ENCODE measurements around the gene ABCB10.
"Not testable (repeated sequence)": the region's sequence is repeated elsewhere in the genome, so short reads cannot be mapped to it uniquely, and the experiment has no call there.

The ABCB10 gene

GRCh38 chr1:229531326-229531725, 27.2 kb downstream of the ABCB10 start:
- no peak for DNase-seq

GRCh38 chr1:229529639-229530038, 28.9 kb downstream of the ABCB10 start:
- DNase-seq: no peak

DNA sequence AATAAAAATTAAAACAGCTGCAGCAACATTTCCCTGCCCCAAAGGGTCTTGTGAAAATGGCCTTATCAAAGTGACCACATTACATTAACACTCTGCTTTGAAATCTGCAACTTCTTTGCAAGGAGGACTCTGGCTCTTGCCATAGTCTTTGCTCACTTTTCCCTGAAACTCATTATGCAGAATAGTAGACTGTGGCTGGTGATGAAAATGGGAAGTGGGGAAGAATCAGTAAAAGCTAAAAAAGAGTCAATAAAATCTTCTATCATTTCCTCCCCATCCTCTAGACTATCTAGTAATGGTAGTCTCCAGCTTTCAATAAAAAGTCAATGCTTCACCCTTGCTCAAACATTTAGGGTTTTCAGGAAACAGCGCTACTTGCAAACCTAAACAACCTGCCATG, 31.8 kb downstream of the ABCB10 start:
- DNase-seq: no peak

- no peak for DNase-seq
Observed at GRCh38 chr1:229523052-229523451, 35.5 kb downstream of the ABCB10 start.

DNA sequence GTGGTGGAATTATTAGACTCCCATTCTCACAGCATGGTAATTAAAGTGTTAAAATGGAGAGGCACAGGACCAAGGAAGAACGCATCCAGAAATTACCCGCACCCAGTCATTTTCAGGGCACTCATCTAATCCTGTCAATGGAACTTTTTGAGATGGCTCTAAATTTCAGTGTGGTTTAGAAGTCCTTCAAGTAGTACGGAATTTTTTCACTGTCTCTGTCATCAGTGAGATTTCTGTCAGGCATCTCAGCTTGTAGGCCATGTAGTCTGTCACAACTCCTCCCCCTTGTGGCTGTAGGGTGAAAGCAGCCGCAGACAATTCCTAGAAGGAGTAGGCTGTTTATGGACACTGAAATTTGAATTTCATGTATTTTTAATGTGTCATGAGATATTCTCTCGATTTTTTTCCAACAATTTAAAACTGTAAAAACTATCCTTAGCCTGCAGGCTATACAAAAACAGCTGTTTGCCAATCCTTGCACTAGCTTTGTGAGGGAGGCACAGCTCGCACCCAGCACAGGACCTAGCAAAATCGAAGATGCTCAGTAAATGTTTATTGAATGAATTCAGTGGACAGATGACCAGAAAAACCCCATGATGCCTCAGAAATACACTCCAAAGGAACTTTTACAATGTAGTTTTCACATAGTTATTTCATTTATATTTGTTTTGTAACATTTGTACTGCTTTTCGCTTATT, 43.8 kb downstream of the ABCB10 start:
- DNase-seq: peak; percentile 64

- not testable (repeated sequence) for DNase-seq
Observed at GRCh38 chr1:229511625-229512024, 46.9 kb downstream of the ABCB10 start.

GRCh38 chr1:229511201-229511600, 47.3 kb downstream of the ABCB10 start:
- DNase-seq: not testable (repeated sequence)

DNA sequence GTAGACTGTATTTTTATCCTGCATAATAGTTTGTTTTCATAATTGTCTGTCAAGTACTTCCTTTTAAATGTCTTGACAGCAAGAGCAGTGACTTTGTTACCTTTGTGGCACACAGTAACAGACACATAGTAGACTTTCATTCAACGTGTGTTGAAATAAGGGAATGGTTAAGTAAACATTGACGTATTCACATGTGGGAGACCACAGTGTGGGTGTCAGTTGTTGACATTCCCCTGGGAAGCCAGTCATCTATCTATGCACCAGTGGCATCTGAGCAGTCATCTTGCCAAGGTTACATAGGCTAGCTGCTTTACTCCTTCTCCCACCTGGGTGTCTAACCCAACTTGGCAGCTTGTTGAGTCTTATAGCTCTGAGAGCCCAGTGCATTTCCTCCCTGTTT, 48.9 kb downstream of the ABCB10 start:
- no peak for DNase-seq

- DNase-seq: no peak
Observed at GRCh38 chr1:229508823-229509337, 49.6 kb downstream of the ABCB10 start.

DNA sequence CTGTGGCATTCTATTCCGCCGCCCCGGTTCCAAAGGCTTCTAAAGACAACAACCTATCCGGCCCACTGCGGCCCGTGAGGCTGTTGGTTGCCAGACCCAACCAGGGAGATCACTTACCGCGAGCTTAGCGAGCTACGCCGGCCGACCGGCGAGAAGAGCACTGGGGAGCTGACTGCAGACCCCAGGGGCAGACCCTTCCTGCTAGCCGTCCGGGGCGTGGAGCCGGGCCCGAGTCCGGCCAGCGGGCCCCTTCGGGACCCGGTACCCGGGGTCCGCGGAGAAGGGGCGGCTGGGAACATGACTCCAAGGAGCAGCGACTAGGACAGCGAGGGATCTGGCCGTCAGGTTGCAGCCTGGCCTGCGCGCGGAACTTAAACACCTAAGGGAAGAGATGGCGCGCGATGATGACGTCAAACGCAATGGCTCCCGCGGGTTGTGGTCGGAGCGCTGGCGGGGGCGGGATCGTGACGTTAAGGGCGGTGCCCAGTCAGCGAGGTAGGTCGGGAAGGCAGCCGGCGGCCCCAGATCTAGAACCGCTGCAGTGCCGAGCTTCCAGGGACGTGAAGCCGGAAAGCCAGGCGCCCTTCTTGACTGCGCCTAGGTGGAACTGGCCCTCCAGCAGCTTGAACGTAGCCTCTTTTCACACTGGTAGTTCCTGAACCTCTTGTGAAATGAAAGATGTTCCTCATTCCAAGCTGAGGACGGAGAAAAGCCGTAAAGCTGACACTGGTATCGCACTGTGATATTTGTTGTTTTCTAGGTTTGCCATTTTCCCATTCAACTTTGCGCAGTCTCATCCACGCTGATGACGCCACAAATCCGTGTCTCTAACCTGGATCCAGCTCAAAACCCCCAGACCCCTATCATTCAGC, 50.3 kb downstream of the ABCB10 start, which contains the start of gene NUP133:
Gene NUP133, minus strand, starts transcription at position 391 of the 872 bp plus-strand sequence. Its CDS starts 92 bp downstream, at position 299.
- peak; percentile 99 for DNase-seq

- no peak for DNase-seq
Observed at GRCh38 chr1:229507502-229507901, 51.0 kb downstream of the ABCB10 start.

- no peak for DNase-seq
Observed at GRCh38 chr1:229506633-229507032, 51.9 kb downstream of the ABCB10 start.

GRCh38 chr1:229495782-229496181, 62.7 kb downstream of the ABCB10 start:
- DNase-seq: no peak

- no peak for DNase-seq
Observed at GRCh38 chr1:229487181-229487580, 71.3 kb downstream of the ABCB10 start.

DNA sequence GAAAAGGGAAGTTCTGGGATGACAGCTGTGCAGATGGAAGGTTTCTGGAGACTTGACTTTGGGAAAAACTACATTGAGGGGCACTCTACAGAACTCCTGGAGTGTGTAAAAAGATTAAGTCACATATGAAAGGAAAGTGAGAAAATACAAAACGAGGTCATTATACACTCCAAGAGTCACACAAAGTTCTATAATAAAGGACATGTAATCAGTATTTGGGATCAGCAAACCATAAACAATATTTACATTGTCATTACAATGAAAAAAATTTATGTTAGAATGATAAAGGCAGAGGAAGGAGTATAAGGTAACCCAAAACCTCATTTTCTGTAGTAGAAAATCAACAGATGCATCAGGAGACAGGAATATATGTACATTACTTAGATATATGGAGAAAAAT, 73.2 kb downstream of the ABCB10 start:
- no peak for DNase-seq

- DNase-seq: no peak
Observed at GRCh38 chr1:229482511-229482910, 76.0 kb downstream of the ABCB10 start.

GRCh38 chr1:229480495-229480894, 78.0 kb downstream of the ABCB10 start:
- no peak for DNase-seq

GRCh38 chr1:229479660-229480399, 78.7 kb downstream of the ABCB10 start:
- no peak for DNase-seq

- DNase-seq: no peak
Observed at GRCh38 chr1:229478852-229479251, 79.7 kb downstream of the ABCB10 start.

DNA sequence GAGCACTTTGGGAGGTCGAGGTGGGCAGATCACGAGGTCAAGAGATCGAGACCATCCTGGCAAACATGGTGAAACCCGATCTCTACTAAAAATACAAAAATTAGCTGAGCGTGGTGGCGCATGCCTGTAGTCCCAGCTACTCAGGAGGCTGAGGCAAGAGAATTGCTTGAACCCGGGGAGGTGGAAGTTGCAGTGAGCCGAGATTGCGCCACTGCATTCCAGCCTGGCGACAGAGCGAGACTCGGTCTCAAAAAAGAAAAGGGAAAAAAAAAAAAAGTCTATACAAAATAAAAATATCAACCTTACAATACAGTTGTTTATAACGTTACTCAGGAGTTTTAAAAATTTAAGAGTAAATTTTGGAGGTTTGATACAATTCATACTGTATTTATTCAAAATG, 82.6 kb downstream of the ABCB10 start:
- DNase-seq: not testable (repeated sequence)

DNA sequence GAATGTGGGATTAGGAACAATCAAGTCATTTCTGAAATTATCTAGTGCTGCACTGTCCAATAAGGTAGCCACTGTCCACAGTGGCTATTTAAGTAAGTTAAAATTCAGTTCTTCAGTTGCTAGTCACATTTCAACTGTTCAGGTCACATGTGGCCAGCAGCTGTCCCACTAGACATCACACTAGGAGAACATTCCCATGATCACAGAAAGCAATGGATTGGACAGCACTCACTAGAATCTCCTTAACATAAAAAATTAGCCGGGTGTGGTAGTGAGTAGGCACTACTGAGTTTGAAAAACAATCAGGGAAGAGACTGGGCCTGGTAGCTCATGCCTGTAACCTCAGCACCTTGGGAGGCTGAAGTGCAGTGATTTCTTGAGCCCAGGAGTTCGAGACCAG, 84.0 kb downstream of the ABCB10 start:
- no peak for DNase-seq

GRCh38 chr1:229471175-229471574, 87.3 kb downstream of the ABCB10 start:
- no peak for DNase-seq

DNA sequence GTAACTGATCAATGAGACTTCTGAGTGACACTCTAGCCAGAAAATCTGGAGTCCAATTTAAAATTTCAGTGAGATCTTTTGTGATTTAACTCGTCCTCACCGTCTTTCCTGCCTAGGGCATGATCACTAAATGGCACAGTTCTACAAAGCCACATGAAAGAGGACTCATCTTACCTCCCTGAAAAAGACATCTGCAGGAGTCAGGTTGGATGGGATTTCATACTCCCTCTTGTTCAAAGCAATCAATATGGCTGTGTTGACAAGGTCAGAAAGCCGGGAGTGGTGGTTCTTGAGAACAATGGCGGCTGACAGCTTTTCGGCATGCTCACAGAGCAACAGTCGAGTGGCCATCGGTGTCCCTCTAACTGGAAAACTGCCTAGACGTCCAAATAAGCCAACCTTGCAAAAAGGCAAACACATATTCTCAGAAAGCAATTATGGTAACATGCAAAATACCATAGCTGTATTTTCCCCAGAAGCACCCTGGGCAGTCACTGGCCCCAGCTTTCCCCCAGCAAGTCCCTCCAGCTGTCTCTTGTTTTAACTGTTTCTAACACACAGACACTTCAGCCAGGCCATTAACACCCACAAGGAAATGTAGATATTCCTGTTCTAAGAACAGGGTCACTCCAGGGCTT, 88.0 kb downstream of the ABCB10 start:
- peak; percentile 92 for DNase-seq
